ENCODE data around the gene COL6A3.

Gene COL6A3

DNA sequence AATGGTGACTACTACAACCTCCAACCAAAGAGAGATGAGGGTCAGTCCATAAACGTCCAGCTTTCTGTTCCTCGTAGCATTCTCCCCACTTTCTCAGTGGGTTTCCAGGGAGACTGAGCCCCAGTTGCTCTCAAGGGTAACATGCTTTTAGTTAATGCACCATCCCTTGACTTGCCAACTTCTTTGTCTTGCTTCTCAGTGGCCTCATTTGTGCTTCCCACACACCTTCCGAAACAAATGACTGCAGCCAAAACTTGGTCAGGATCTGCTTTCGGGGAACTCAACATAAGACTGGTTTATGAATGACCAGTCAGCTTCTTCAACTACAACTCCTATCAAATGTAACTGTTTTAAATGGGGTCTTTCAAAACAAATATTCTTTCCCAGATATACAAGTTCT, 94.1 kb downstream of the COL6A3 start:
- no peak for TF ChIP-seq EP300 (IDR thresholded peaks at IDR 0.05; ENCODE audit: borderline replicate concordance)
- TF ChIP-seq TCF12 (IDR thresholded peaks at IDR 0.05; ENCODE audit: low read depth), result no peak
- no peak for TF ChIP-seq ZBTB7A (IDR thresholded peaks at IDR 0.05; ENCODE audit: low read depth)
- no peak for TF ChIP-seq FOXM1 (IDR thresholded peaks at IDR 0.05; ENCODE audit: borderline replicate concordance, low read depth)
- TF ChIP-seq CREB1 (IDR thresholded peaks at IDR 0.05; ENCODE audit: low read depth), result no peak
- TF ChIP-seq, protein P1, sequence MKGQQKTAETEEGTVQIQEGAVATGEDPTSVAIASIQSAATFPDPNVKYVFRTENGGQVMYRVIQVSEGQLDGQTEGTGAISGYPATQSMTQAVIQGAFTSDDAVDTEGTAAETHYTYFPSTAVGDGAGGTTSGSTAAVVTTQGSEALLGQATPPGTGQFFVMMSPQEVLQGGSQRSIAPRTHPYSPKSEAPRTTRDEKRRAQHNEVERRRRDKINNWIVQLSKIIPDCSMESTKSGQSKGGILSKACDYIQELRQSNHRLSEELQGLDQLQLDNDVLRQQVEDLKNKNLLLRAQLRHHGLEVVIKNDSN (IDR thresholded peaks at IDR 0.05), result no peak
- TF ChIP-seq TAF1 (IDR thresholded peaks at IDR 0.05; ENCODE audit: low read depth), result no peak
- no peak for TF ChIP-seq REST (IDR thresholded peaks at IDR 0.05; ENCODE audit: low read depth)

- no peak for TF ChIP-seq ZBTB7A (IDR thresholded peaks at IDR 0.05; ENCODE audit: low read depth)
- TF ChIP-seq, protein P1 (IDR thresholded peaks at IDR 0.05), result no peak
- TF ChIP-seq TAF1 (IDR thresholded peaks at IDR 0.05; ENCODE audit: low read depth), result no peak
- TF ChIP-seq EP300 (IDR thresholded peaks at IDR 0.05; ENCODE audit: borderline replicate concordance), result no peak
- TF ChIP-seq REST (IDR thresholded peaks at IDR 0.05; ENCODE audit: low read depth), result no peak
- TF ChIP-seq MAX (IDR thresholded peaks at IDR 0.05), result no peak
- TF ChIP-seq NFIC (IDR thresholded peaks at IDR 0.05), result no peak
- TF ChIP-seq CREB1 (IDR thresholded peaks at IDR 0.05; ENCODE audit: low read depth), result no peak
- TF ChIP-seq CEBPB (IDR thresholded peaks at IDR 0.05), result no peak
- TF ChIP-seq EGR1 (IDR thresholded peaks at IDR 0.05), result no peak
- no peak for TF ChIP-seq TCF12 (IDR thresholded peaks at IDR 0.05; ENCODE audit: low read depth)
- TF ChIP-seq FOXM1 (IDR thresholded peaks at IDR 0.05; ENCODE audit: borderline replicate concordance, low read depth), result no peak
- no peak for TF ChIP-seq YY1 (IDR thresholded peaks at IDR 0.05; ENCODE audit: low read depth)
- TF ChIP-seq RAD21 (IDR thresholded peaks at IDR 0.05; ENCODE audit: low read depth), result no peak
- no peak for TF ChIP-seq TEAD4 (IDR thresholded peaks at IDR 0.05)
These were observed 94.7 kb downstream of the COL6A3 start for GRCh38 chr2:237319086-237319820.

DNA sequence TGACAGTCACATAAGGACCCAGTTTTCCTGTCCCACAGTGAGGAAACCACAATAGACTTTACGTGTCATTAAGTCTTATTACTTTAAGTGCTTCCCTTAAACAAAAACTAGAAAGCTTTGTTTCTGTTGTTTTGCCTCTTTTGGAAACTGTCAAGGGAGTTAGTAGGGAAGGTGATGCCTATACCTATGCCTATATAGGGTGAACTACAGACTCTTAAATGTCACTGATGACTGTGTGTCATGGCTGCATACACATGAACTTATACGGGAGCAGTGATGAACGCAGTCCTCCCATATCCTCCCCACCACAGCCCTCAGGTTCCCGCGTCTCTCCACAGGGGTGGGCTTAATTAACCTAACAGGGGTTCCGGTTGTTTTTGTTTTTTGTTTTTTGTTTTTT, 97.6 kb downstream of the COL6A3 start:
- TF ChIP-seq TAF1 (IDR thresholded peaks at IDR 0.05; ENCODE audit: low read depth) (no peak), TCF12 (IDR thresholded peaks at IDR 0.05; ENCODE audit: low read depth) (no peak), CEBPB (IDR thresholded peaks at IDR 0.05) (no peak), NFIC (IDR thresholded peaks at IDR 0.05) (no peak), REST (IDR thresholded peaks at IDR 0.05; ENCODE audit: low read depth) (no peak), MAX (IDR thresholded peaks at IDR 0.05) (no peak), YY1 (IDR thresholded peaks at IDR 0.05; ENCODE audit: low read depth) (no peak), ZBTB7A (IDR thresholded peaks at IDR 0.05; ENCODE audit: low read depth) (no peak), CREB1 (IDR thresholded peaks at IDR 0.05; ENCODE audit: low read depth) (no peak), EP300 (IDR thresholded peaks at IDR 0.05; ENCODE audit: borderline replicate concordance) (no peak), RAD21 (IDR thresholded peaks at IDR 0.05; ENCODE audit: low read depth) (no peak), FOXM1 (IDR thresholded peaks at IDR 0.05; ENCODE audit: borderline replicate concordance, low read depth) (no peak), TEAD4 (IDR thresholded peaks at IDR 0.05) (no peak)
- TF ChIP-seq, protein P1 (IDR thresholded peaks at IDR 0.05), result no peak

GRCh38 chr2:237315829-237316225, 98.1 kb downstream of the COL6A3 start:
- TF ChIP-seq MAX (IDR thresholded peaks at IDR 0.05) (no peak), ZBTB7A (IDR thresholded peaks at IDR 0.05; ENCODE audit: low read depth) (no peak), YY1 (IDR thresholded peaks at IDR 0.05; ENCODE audit: low read depth) (no peak)

Measured in Ishikawa (cell line).